IMR-90 (cell line): ENCODE measurements around the gene TEFM. TPM values are rescaled to one million over a fixed set of nuclear protein-coding genes. Genes with fewer than 3 reads are reported as not detected.

Experiments
- ATAC-seq: fragments of 200-7000 bp; cut with Tn5 transposase; 2 replicates; pipeline ENCODE4 v1.9.1; 2020; ENCODE audit warnings: low read depth, mild to moderate bottlenecking, moderate library complexity
- BruUV-seq: library from RNA; stranded (reverse); fragments of 400-500 nt; replicated peaks from 2 replicates; lab custom pipeline; 2021; lab: Mats Ljungman, UMichigan
- CTCF ChIA-PET: fragments of 300-600 bp; formaldehyde crosslinking; extraction: SDS; loops from one replicate; lab custom pipeline; 2021; ENCODE audit warnings: antibody characterized with exemption; lab: Yijun Ruan, JAX
- POLR2A ChIA-PET: fragments of 300-600 bp; sonication (Branson Sonifier 250); formaldehyde crosslinking; loops from one replicate; lab custom pipeline; 2022; ENCODE audit warnings: antibody characterized with exemption; ENCODE audit not compliant: unreplicated experiment; lab: Charles Lee
- DNase-seq: peaks from one replicate; pipeline ENCODE4 v3.0.0; 2013
- H2AFZ ChIP-seq: replicated peaks from 2 replicates; pipeline ENCODE3; 2013; ENCODE audit warnings: low read length, mild to moderate bottlenecking; ENCODE audit not compliant: poor library complexity
- H2AK5ac ChIP-seq: 2 replicates; pipeline ENCODE4 v1.6.1; 2013; ENCODE audit warnings: low read depth, low read length, inconsistent platforms
- H2AK9ac ChIP-seq: replicated peaks from 2 replicates; pipeline ENCODE3; 2013; ENCODE audit warnings: mild to moderate bottlenecking, low read depth, low read length, moderate library complexity; ENCODE audit not compliant: poor library complexity
- H2BK120ac ChIP-seq: 2 replicates; pipeline ENCODE4 v1.6.1; 2013; ENCODE audit warnings: low read depth, low read length, inconsistent platforms
- H2BK15ac ChIP-seq: 3 replicates; pipeline ENCODE4 v1.6.1; 2013; ENCODE audit warnings: low read depth, low read length, inconsistent platforms
- H2BK20ac ChIP-seq: 2 replicates; pipeline ENCODE4 v1.6.1; 2013; ENCODE audit warnings: low read depth, mild to moderate bottlenecking, inconsistent platforms, low read length, moderate library complexity
- H2BK5ac ChIP-seq: 2 replicates; pipeline ENCODE4 v1.6.1; 2013; ENCODE audit warnings: mild to moderate bottlenecking, low read depth, low read length, inconsistent platforms; ENCODE audit not compliant: poor library complexity, severe bottlenecking
- H3K14ac ChIP-seq: replicated peaks from 2 replicates; pipeline ENCODE4 v1.6.1; 2013; ENCODE audit warnings: low read depth, low read length, inconsistent platforms
- H3K18ac ChIP-seq: 2 replicates; pipeline ENCODE4 v1.6.1; 2013; ENCODE audit warnings: low read depth, low read length, control low read depth
- H3K23ac ChIP-seq: 2 replicates; pipeline ENCODE4 v1.6.1; 2013; ENCODE audit warnings: low read depth, low read length, inconsistent platforms
- H3K27ac ChIP-seq: 2 replicates; pipeline ENCODE4 v1.5.1; 2013; ENCODE audit warnings: mild to moderate bottlenecking, control low read depth, low read length; ENCODE audit not compliant: insufficient read depth
- H3K27me3 ChIP-seq: 2 replicates; pipeline ENCODE4 v1.6.1; 2013; ENCODE audit warnings: low read length; ENCODE audit not compliant: control insufficient read depth, insufficient read depth
- H3K36me3 ChIP-seq: 2 replicates; pipeline ENCODE4 v1.6.1; 2013; ENCODE audit warnings: low read length, mixed read lengths; ENCODE audit not compliant: control insufficient read depth, insufficient read depth
- H3K4ac ChIP-seq: 2 replicates; pipeline ENCODE4 v1.6.1; 2013; ENCODE audit warnings: low read depth, low read length, inconsistent platforms
- H3K4me1 ChIP-seq: 2 replicates; pipeline ENCODE4 v1.6.1; 2013; ENCODE audit warnings: low read length, mixed read lengths; ENCODE audit not compliant: control insufficient read depth, insufficient read depth
- H3K4me2 ChIP-seq: 2 replicates; pipeline ENCODE4 v1.6.1; 2013; ENCODE audit warnings: low read depth, mild to moderate bottlenecking, control low read depth, low read length, moderate library complexity
- H3K4me3 ChIP-seq: 2 replicates; pipeline ENCODE4 v1.5.1; 2013; ENCODE audit warnings: low read depth, mild to moderate bottlenecking, control low read depth, low read length, moderate library complexity; ENCODE audit not compliant: insufficient read depth
- H3K56ac ChIP-seq: 2 replicates; pipeline ENCODE4 v1.6.1; 2013; ENCODE audit warnings: low read length, inconsistent platforms; ENCODE audit not compliant: insufficient read depth; ENCODE audit errors: extremely low read depth
- H3K79me1 ChIP-seq, 2 experiments: 2 replicates each; pipeline ENCODE4 v1.6.1; 2013; ENCODE audit warnings: low read length in 2 of 2, inconsistent platforms in 1 of 2, low read depth in 1 of 2
- H3K9ac ChIP-seq: 2 replicates; pipeline ENCODE4 v1.6.1; 2013; ENCODE audit warnings: low read depth, low read length, control low read depth
- H3K9me1 ChIP-seq: 2 replicates; pipeline ENCODE4 v1.6.1; 2013; ENCODE audit warnings: low read length, inconsistent platforms; ENCODE audit not compliant: insufficient read depth
- H3K9me3 ChIP-seq: 2 replicates; pipeline ENCODE4 v1.6.1; 2013; ENCODE audit warnings: low read length; ENCODE audit not compliant: control insufficient read depth, insufficient read depth
- H4K20me1 ChIP-seq: 2 replicates; pipeline ENCODE4 v1.6.1; 2013; ENCODE audit warnings: low read length, inconsistent platforms; ENCODE audit not compliant: insufficient read depth
- H4K5ac ChIP-seq: 2 replicates; pipeline ENCODE4 v1.6.1; 2013; ENCODE audit warnings: mild to moderate bottlenecking, low read depth, low read length, control low read depth
- H4K8ac ChIP-seq, 2 experiments: 2 replicates each; pipeline ENCODE4 v1.6.1; 2013; ENCODE audit warnings: low read depth in 2 of 2, low read length in 2 of 2, control low read depth in 1 of 2, inconsistent platforms in 1 of 2
- H4K91ac ChIP-seq: 2 replicates; pipeline ENCODE4 v1.6.1; 2013; ENCODE audit warnings: low read depth, low read length, inconsistent platforms; ENCODE audit not compliant: insufficient read depth
- BHLHE40 ChIP-seq: fragments of 150-350 bp; IDR thresholded peaks from 2 replicates; pipeline ENCODE4 v1.6.1; 2016; ENCODE audit warnings: mild to moderate bottlenecking, low read depth, low read length
- CEBPB ChIP-seq: IDR thresholded peaks from 2 replicates; pipeline ENCODE4 v1.6.1; 2012; ENCODE audit warnings: low read depth, low read length, improper control_type of control experiment
- CHD1 ChIP-seq: IDR thresholded peaks from 2 replicates; pipeline ENCODE4 v1.6.1; 2012; ENCODE audit warnings: low read depth, low read length, improper control_type of control experiment
- CTCF ChIP-seq: conservative IDR thresholded peaks from 2 replicates; pipeline ENCODE4 v1.5.1; 2012; ENCODE audit warnings: mild to moderate bottlenecking, low read depth, low read length, improper control_type of control experiment
- ELK1 ChIP-seq: fragments of 150-350 bp; IDR thresholded peaks from 2 replicates; pipeline ENCODE4 v1.6.1; 2016; ENCODE audit warnings: low read depth, mild to moderate bottlenecking, low read length, moderate library complexity, borderline replicate concordance
- FOS ChIP-seq: fragments of 150-350 bp; IDR thresholded peaks from 2 replicates; pipeline ENCODE4 v1.6.1; 2016; ENCODE audit warnings: low read depth, low read length
- MAFK ChIP-seq: IDR thresholded peaks from 2 replicates; pipeline ENCODE4 v1.6.1; 2012; ENCODE audit warnings: low read depth, low read length, improper control_type of control experiment
- MAZ ChIP-seq: IDR thresholded peaks from 2 replicates; pipeline ENCODE4 v1.6.1; 2012; ENCODE audit warnings: low read depth, mild to moderate bottlenecking, low read length, improper control_type of control experiment, moderate library complexity, borderline replicate concordance
- MXI1 ChIP-seq: IDR thresholded peaks from 2 replicates; pipeline ENCODE4 v1.6.1; 2012; ENCODE audit warnings: low read depth, mild to moderate bottlenecking, low read length, moderate library complexity, borderline replicate concordance
- NFE2L2 ChIP-seq: fragments of 150-350 bp; IDR thresholded peaks from 2 replicates; pipeline ENCODE4 v1.6.1; 2016; ENCODE audit warnings: low read depth, mild to moderate bottlenecking, low read length
- POLR2A ChIP-seq: IDR thresholded peaks from 2 replicates; pipeline ENCODE4 v1.6.1; 2012; ENCODE audit warnings: mild to moderate bottlenecking, low read depth, low read length
- RAD21 ChIP-seq: IDR thresholded peaks from 2 replicates; pipeline ENCODE4 v1.6.1; 2012; ENCODE audit warnings: low read length, improper control_type of control experiment
- RCOR1 ChIP-seq: IDR thresholded peaks from 2 replicates; pipeline ENCODE4 v1.6.1; 2012; ENCODE audit warnings: mild to moderate bottlenecking, low read length, improper control_type of control experiment; ENCODE audit not compliant: insufficient replicate concordance
- RFX5 ChIP-seq: IDR thresholded peaks from 2 replicates; pipeline ENCODE4 v1.8.0; 2012; ENCODE audit warnings: low read depth, mild to moderate bottlenecking, low read length, moderate library complexity
- SMC3 ChIP-seq: fragments of 150-350 bp; IDR thresholded peaks from 2 replicates; pipeline ENCODE4 v1.6.1; 2016; ENCODE audit warnings: low read depth, mild to moderate bottlenecking, antibody characterized with exemption, low read length, moderate library complexity
- USF2 ChIP-seq: fragments of 150-350 bp; IDR thresholded peaks from 2 replicates; pipeline ENCODE4 v1.6.1; 2017; ENCODE audit warnings: mild to moderate bottlenecking, antibody characterized with exemption, low read length, low read depth
- WGBS, 2 experiments: methylation state at CpG; one replicate each; pipeline versions ENCODE4 v1.1.5 to v1.1.7; 2013; ENCODE audit warnings: missing lambda C conversion rate in 2 of 2; ENCODE audit not compliant: insufficient read length in 1 of 2; ENCODE audit errors: extremely low coverage in 2 of 2; 5-methylcytosine and 5-hydroxymethylcytosine counted together
- dilution Hi-C: fragments of 300-500 bp; cut with HindIII; formaldehyde crosslinking; loops from one replicate; pipeline ENCODE4 v1.14.3; 2018; ENCODE audit warnings: low sequenced_read_pairs; ENCODE audit not compliant: unreplicated experiment
- in situ Hi-C: fragments of 300-500 bp; cut with MboI; formaldehyde crosslinking; loops from 3 replicates; pipeline ENCODE4 v1.14.3; 2019; ENCODE audit warnings: low sequenced_read_pairs, inconsistent platforms, mixed read lengths
- intact Hi-C: fragments of 100-400 bp; cut with micrococcal nuclease; formaldehyde crosslinking; loops from 2 replicates; pipeline ENCODE4 v1.10.0; 2022
- polyA plus RNA-seq, 3 experiments: library from polyadenylated mRNA; depleted of rRNA; stranded (reverse); fragments of >200 nt; gene quantifications; 2 replicates each; pipeline ENCODE4 v1.2.3, GENCODE V29; 2012; ENCODE audit warnings: low replicate concordance in 1 of 3
- total RNA-seq: library from RNA; depleted of rRNA; stranded (reverse); fragments of >200 nt; gene quantifications from 2 replicates; pipeline ENCODE4 v1.2.3, GENCODE V29; 2012

The TEFM gene
- total and polyA plus RNA-seq, 2 of the 4 experiments (the other 2 are of a cell fraction) = 7.9 to 13.8 TPM

- H2BK15ac ChIP-seq = no peak overlapping the region
- ATAC-seq (no peak), DNase-seq (peak; percentile 20)
- H3K79me1 ChIP-seq = no peaks in the 10 kb centered on the region
- H3K36me3 ChIP-seq = no peaks in the 10 kb centered on the region
- no peak overlapping the region for H2AK9ac ChIP-seq
- no peak overlapping the region for H4K8ac ChIP-seq
- H3K27me3 ChIP-seq = peaks cover 16% of the 10 kb centered on the region
- ChIA-PET POLR2A (no interaction called here), CTCF (no interaction called here)
- no peak overlapping the region for H3K56ac ChIP-seq
- no peak overlapping the region for H2BK5ac ChIP-seq
- no peak overlapping the region for H3K9ac ChIP-seq
- H3K9me3 ChIP-seq = no peaks in the 10 kb centered on the region
- dilution Hi-C loops = no loop called here
- no peak overlapping the region for H3K18ac ChIP-seq
- no peak overlapping the region for H3K4me2 ChIP-seq
- no peaks in the 10 kb centered on the region for H3K4me1 ChIP-seq
- no peak overlapping the region for H2AFZ ChIP-seq
- H4K20me1 ChIP-seq = no peaks in the 10 kb centered on the region
- in situ Hi-C loops = no loop called here
- H3K4me3 ChIP-seq = no peak overlapping the region
- H2BK120ac ChIP-seq = no peak overlapping the region
- 100% methylated on average over 1 of the region's 6 CpGs; no CpG with 5 or more reads in 1 of the 2 experiments for WGBS, 2 experiments
- no peak overlapping the region for H4K91ac ChIP-seq
- H2BK20ac ChIP-seq = no peak overlapping the region
- H2AK5ac ChIP-seq = no peak overlapping the region
- no peak overlapping the region for H3K14ac ChIP-seq
- H3K9me1 ChIP-seq = no peaks in the 10 kb centered on the region; the same call in 1 of the 2 replicates
- TF ChIP-seq MXI1 (no peak), FOS (no peak), RFX5 (no peak), CTCF (no peak), POLR2A (no peak), NFE2L2 (no peak), RAD21 (no peak), CHD1 (no peak), BHLHE40 (no peak), CEBPB (no peak), SMC3 (no peak), MAFK (no peak), ELK1 (no peak), USF2 (no peak), MAZ (no peak), RCOR1 (no peak)
- no peak overlapping the region for H3K27ac ChIP-seq
- H3K23ac ChIP-seq = no peak overlapping the region
- H4K5ac ChIP-seq = no peak overlapping the region
- no TSS peak for BruUV-seq
- H3K4ac ChIP-seq = no peak overlapping the region
- intact Hi-C loops = no loop called here
Observed at GRCh38 chr17:30926516-30926915, 20.5 kb upstream of the TEFM start.
